GM21390 (cell line): Measurements from ENCODE around the gene MEGF6.
"Not testable (repeated sequence)": the region's sequence is repeated elsewhere in the genome, so short reads cannot be mapped to it uniquely, and the experiment has no call there.

ENCODE experiments used
- ATAC-seq: cut with Tn5 transposase; IDR thresholded peaks from one replicate; pipeline ENCODE4 v1.9.1; 2021; ENCODE audit not compliant: unreplicated experiment

MEGF6 gene

GRCh38 chr1:3596663-3597598, 14.4 kb downstream of the MEGF6 start:
- ATAC-seq: no peak

- ATAC-seq: no peak
These were observed 15.4 kb downstream of the MEGF6 start for GRCh38 chr1:3595949-3596348.

- ATAC-seq: no peak
These were observed 16.5 kb downstream of the MEGF6 start for GRCh38 chr1:3594706-3595377.

- ATAC-seq: no peak
These were observed 17.6 kb downstream of the MEGF6 start for GRCh38 chr1:3593745-3594144.

GRCh38 chr1:3593334-3593733, 18.0 kb downstream of the MEGF6 start:
- no peak for ATAC-seq

GRCh38 chr1:3590951-3591865, 20.1 kb downstream of the MEGF6 start:
- ATAC-seq: no peak

- ATAC-seq: no peak
These were observed 21.1 kb downstream of the MEGF6 start for GRCh38 chr1:3590139-3590763.

- no peak for ATAC-seq
These were observed 22.9 kb downstream of the MEGF6 start for GRCh38 chr1:3588395-3588794.

- ATAC-seq: no peak
These were observed 24.1 kb downstream of the MEGF6 start for GRCh38 chr1:3586986-3587759.

GRCh38 chr1:3585940-3586568, 25.3 kb downstream of the MEGF6 start:
- ATAC-seq: no peak

- not testable (repeated sequence) for ATAC-seq
These were observed 25.9 kb downstream of the MEGF6 start for GRCh38 chr1:3585353-3585868.

GRCh38 chr1:3584915-3585314, 26.4 kb downstream of the MEGF6 start:
- no peak for ATAC-seq

- ATAC-seq: not testable (repeated sequence)
These were observed 27.6 kb downstream of the MEGF6 start for GRCh38 chr1:3583751-3584150.

- ATAC-seq: no peak
These were observed 29.8 kb downstream of the MEGF6 start for GRCh38 chr1:3581296-3582036.

- no peak for ATAC-seq
These were observed 31.1 kb downstream of the MEGF6 start for GRCh38 chr1:3580231-3580630.

GRCh38 chr1:3579626-3580025, 31.7 kb downstream of the MEGF6 start:
- no peak for ATAC-seq

- ATAC-seq: no peak
These were observed 32.4 kb downstream of the MEGF6 start for GRCh38 chr1:3578906-3579305.

GRCh38 chr1:3578433-3578805, 32.9 kb downstream of the MEGF6 start:
- no peak for ATAC-seq
